OCI-LY3 (cell line): ENCODE measurements around the gene GDF3.
"Not testable (repeated sequence)": the region's sequence is repeated elsewhere in the genome, so short reads cannot be mapped to it uniquely, and the experiment has no call there.

ENCODE experiments used
- H2AFZ ChIP-seq: fragments of 200-600, 300-600 bp; shearing (Covaris generic); 2 replicates; pipeline ENCODE4 v1.6.0; 2014; ENCODE audit warnings: antibody characterized with exemption, low read depth, low read length
- H3K27ac ChIP-seq: fragments of 200-600, 300-600 bp; sonication (generic); 2 replicates; pipeline ENCODE4 v1.5.1; 2014; ENCODE audit warnings: mild to moderate bottlenecking, low read length, moderate library complexity, mixed read lengths
- H3K27me3 ChIP-seq: fragments of 200-600, 300-600 bp; sonication (generic); 2 replicates; pipeline ENCODE4 v1.6.1; 2014; ENCODE audit warnings: low read depth, low read length, mixed read lengths
- H3K36me3 ChIP-seq: fragments of 200-600, 300-600 bp; sonication (generic); replicated peaks from 2 replicates; pipeline ENCODE3; 2014; ENCODE audit warnings: low read depth, low read length, mixed read lengths
- H3K4me1 ChIP-seq: fragments of 300-600, 200-600 bp; sonication (generic); 2 replicates; pipeline ENCODE4 v1.6.1; 2014; ENCODE audit warnings: low read length, mixed read lengths
- H3K4me2 ChIP-seq: fragments of 200-600, 300-600 bp; sonication (generic); 2 replicates; pipeline ENCODE4 v1.6.1; 2014; ENCODE audit warnings: low read length, mixed read lengths
- H3K4me3 ChIP-seq: fragments of 300-600, 200-600 bp; sonication (generic); 2 replicates; pipeline ENCODE4 v1.5.1; 2014; ENCODE audit warnings: antibody characterized with exemption, mild to moderate bottlenecking, low read length, moderate library complexity
- H3K79me2 ChIP-seq: fragments of 300-600, 200-600 bp; shearing (Covaris generic); 2 replicates; pipeline ENCODE4 v1.6.1; 2014; ENCODE audit warnings: mild to moderate bottlenecking, low read length, mixed read lengths
- H3K9ac ChIP-seq: fragments of 300-600, 200-600 bp; shearing (Covaris generic); 2 replicates; pipeline ENCODE4 v1.6.0; 2014; ENCODE audit warnings: mild to moderate bottlenecking, low read length, moderate library complexity
- H3K9me3 ChIP-seq: fragments of 200-600, 300-600 bp; shearing (Covaris generic); 2 replicates; pipeline ENCODE4 v1.6.1; 2014; ENCODE audit warnings: low read length, mixed read lengths; ENCODE audit not compliant: insufficient read depth
- H4K20me1 ChIP-seq: fragments of 200-600, 300-600 bp; sonication (generic); 2 replicates; pipeline ENCODE4 v1.6.1; 2016; ENCODE audit warnings: low read length, mixed read lengths; ENCODE audit not compliant: insufficient read depth
- CTCF ChIP-seq: fragments of 200-600, 300-600 bp; sonication (generic); IDR thresholded peaks from 2 replicates; pipeline ENCODE4 v1.5.1; 2014; ENCODE audit warnings: antibody characterized with exemption, low read length, low read depth
- EZH2phosphoT487 ChIP-seq: fragments of 200-600 bp; shearing (Covaris generic); IDR thresholded peaks from 2 replicates; pipeline ENCODE4 v1.6.1; 2018; ENCODE audit warnings: antibody characterized with exemption, mixed run types, low read depth

GDF3 gene

GRCh38 chr12:7645395-7646177 is 50.0 kb downstream of the GDF3 start:
- no peak overlapping the region for H3K9ac ChIP-seq
- H4K20me1 ChIP-seq, result no peaks in the 10 kb centered on the region
- peaks cover 7% of the 10 kb centered on the region; the same call in 1 of the 2 replicates for H3K4me1 ChIP-seq
- no peaks in the 10 kb centered on the region for H3K27me3 ChIP-seq
- H2AFZ ChIP-seq, result no peak overlapping the region
- H3K4me2 ChIP-seq, result no peak overlapping the region; the same call in 1 of the 2 replicates
- no peaks in the 10 kb centered on the region for H3K36me3 ChIP-seq
- H3K9me3 ChIP-seq, result no peaks in the 10 kb centered on the region
- no peak overlapping the region for H3K4me3 ChIP-seq
- H3K79me2 ChIP-seq, result no peaks in the 10 kb centered on the region
- TF ChIP-seq EZH2phosphoT487, result no peak
- peak; percentile 76 for TF ChIP-seq CTCF
- H3K27ac ChIP-seq, result no peak overlapping the region

- Histone ChIP-seq H3K27ac (no peak overlapping the region), H3K9ac (no peak overlapping the region), H2AFZ (no peak overlapping the region), H4K20me1 (no peaks in the 10 kb centered on the region), H3K79me2 (no peaks in the 10 kb centered on the region), H3K4me1 (peaks cover 13% of the 10 kb centered on the region; the same call in 1 of the 2 replicates), H3K36me3 (no peaks in the 10 kb centered on the region), H3K4me2 (no peak overlapping the region), H3K27me3 (no peaks in the 10 kb centered on the region), H3K9me3 (no peaks in the 10 kb centered on the region), H3K4me3 (no peak overlapping the region)
- TF ChIP-seq CTCF (peak; percentile 70), EZH2phosphoT487 (no peak)
These were observed 52.7 kb downstream of the GDF3 start for GRCh38 chr12:7642876-7643309.

GRCh38 chr12:7642287-7642686 is 53.3 kb downstream of the GDF3 start:
- Histone ChIP-seq H3K27me3 (no peaks in the 10 kb centered on the region), H3K9ac (no peak overlapping the region), H3K9me3 (no peaks in the 10 kb centered on the region), H3K4me1 (peaks cover 13% of the 10 kb centered on the region; the same call in 1 of the 2 replicates), H3K79me2 (no peaks in the 10 kb centered on the region), H3K4me3 (no peak overlapping the region), H3K36me3 (no peaks in the 10 kb centered on the region), H2AFZ (no peak overlapping the region), H3K27ac (no peak overlapping the region), H4K20me1 (no peaks in the 10 kb centered on the region), H3K4me2 (no peak overlapping the region)
- TF ChIP-seq EZH2phosphoT487 (no peak), CTCF (no peak)

- H3K36me3 ChIP-seq, H3K27ac ChIP-seq, H3K79me2 ChIP-seq, H3K27me3 ChIP-seq, H3K9ac ChIP-seq, H2AFZ ChIP-seq, H3K4me1 ChIP-seq, H3K9me3 ChIP-seq, H4K20me1 ChIP-seq: not testable (repeated sequence)
- Histone ChIP-seq H3K4me3 (peak overlapping the region; percentile 42; the same call in 1 of the 2 replicates), H3K4me2 (peak overlapping the region; percentile 40)
These were observed 55.2 kb downstream of the GDF3 start for GRCh38 chr12:7640123-7640995.
